NB4 (cell line): Measurements from ENCODE around the gene DNAJB14.

Experiments used
- DNase-seq: peaks from one replicate; pipeline ENCODE4 v3.0.0; 2010; ENCODE audit warnings: low read depth
- H3K4me3 ChIP-seq: one replicate; pipeline ENCODE4 v1.5.1; 2011; ENCODE audit warnings: mild to moderate bottlenecking, low read depth, low read length, moderate library complexity
- MYC ChIP-seq: IDR thresholded peaks from 2 replicates; pipeline ENCODE4 v1.6.1; 2011; ENCODE audit warnings: low read depth, low read length
- POLR2A ChIP-seq: IDR thresholded peaks from 2 replicates; pipeline ENCODE4 v1.6.1; 2011; ENCODE audit warnings: mild to moderate bottlenecking; ENCODE audit not compliant: insufficient read length; ENCODE audit errors: extremely low read depth
- TF ChIP-seq, protein P1 (sequence below): IDR thresholded peaks from one replicate; pipeline ENCODE4 v1.5.1; 2012; ENCODE audit warnings: low read depth, low read length
- TF ChIP-seq, protein P2 (sequence below): IDR thresholded peaks from 2 replicates; pipeline ENCODE4 v1.6.1; 2011; ENCODE audit warnings: low read depth, low read length

DNAJB14 gene

DNA sequence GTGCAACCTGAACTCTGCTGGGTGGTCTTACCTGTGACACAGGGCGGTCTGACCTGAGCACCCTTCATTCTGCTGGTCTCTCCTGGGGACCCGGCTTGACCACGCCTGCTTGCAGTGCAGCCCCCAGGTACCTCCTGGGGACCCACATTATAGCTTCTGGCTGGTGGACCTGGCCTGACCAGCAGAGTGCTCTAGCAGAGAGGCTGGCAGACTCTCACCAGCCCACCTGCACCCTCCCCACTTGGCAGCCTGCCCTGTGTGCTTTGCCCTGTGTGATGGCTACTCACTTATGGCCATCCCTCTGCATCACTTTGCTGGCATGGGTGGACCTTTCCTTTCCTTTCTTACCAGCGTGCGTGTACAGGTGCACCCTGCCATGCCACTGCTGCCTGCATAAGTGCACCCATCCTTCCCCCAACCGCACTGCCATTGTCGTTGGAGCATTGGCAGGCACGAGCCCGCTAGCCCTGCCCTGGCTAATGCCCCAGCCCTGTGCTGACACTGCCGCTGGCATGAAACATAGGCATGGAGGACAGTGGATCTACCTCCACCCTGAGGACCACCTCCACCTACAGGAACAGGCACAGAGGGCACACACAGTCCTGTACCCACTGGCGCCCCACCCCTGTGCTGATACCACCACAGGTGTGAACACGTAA is 25.2 kb upstream of the DNAJB14 start:
- H3K4me3 ChIP-seq: no peak overlapping the region
- TF ChIP-seq, protein P1, sequence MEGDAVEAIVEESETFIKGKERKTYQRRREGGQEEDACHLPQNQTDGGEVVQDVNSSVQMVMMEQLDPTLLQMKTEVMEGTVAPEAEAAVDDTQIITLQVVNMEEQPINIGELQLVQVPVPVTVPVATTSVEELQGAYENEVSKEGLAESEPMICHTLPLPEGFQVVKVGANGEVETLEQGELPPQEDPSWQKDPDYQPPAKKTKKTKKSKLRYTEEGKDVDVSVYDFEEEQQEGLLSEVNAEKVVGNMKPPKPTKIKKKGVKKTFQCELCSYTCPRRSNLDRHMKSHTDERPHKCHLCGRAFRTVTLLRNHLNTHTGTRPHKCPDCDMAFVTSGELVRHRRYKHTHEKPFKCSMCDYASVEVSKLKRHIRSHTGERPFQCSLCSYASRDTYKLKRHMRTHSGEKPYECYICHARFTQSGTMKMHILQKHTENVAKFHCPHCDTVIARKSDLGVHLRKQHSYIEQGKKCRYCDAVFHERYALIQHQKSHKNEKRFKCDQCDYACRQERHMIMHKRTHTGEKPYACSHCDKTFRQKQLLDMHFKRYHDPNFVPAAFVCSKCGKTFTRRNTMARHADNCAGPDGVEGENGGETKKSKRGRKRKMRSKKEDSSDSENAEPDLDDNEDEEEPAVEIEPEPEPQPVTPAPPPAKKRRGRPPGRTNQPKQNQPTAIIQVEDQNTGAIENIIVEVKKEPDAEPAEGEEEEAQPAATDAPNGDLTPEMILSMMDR: no peak
- TF ChIP-seq, protein P2, sequence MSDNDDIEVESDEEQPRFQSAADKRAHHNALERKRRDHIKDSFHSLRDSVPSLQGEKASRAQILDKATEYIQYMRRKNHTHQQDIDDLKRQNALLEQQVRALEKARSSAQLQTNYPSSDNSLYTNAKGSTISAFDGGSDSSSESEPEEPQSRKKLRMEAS: no peak
- no peak for TF ChIP-seq MYC
- TF ChIP-seq POLR2A: no peak

DNA sequence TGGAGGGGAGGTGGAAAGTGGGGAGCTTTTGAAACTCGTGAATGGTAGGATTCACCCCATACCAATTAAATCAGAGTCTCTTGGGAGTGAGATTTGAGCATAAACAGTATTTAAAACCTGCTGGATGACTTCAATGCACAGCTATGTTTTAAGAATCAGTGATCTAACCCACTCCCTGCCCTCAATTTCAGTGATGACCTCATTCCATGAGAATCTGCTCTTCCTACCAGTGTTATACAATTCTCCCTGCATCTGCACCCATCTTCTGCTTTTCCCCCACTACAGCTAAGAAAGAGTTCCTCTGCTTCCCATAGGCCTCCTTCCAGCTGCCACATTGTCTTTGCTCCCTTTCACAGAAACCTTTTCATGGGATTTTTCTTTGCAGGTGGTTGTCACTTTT is 21.9 kb upstream of the DNAJB14 start:
- TF ChIP-seq, protein P2: no peak
- TF ChIP-seq, protein P1: no peak
- no peak for TF ChIP-seq POLR2A
- no peak for TF ChIP-seq MYC
- DNase-seq: no peak
- H3K4me3 ChIP-seq: no peak overlapping the region

More for the DNA sequence above, 25.2 kb upstream of the DNAJB14 start:
- no peak for DNase-seq

DNA sequence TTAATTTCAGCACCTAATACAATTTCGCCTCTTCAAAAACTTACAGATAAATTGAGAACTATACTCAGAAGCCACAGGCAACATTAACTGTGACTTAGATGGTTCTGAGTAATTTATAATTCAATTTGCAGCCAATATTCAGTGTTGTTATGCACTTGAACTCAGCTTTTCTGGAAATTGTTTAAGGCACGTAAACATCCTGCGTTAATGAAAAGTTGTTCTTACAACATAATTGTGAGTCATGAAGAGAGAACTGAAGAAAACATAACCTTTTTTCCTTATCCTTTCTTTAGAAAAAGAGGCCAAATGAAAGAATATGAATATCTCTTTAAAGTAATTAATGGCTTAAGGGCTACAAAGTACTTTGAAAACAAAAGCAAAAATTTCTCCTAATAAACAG is 20.3 kb upstream of the DNAJB14 start:
- no peak for TF ChIP-seq POLR2A
- no peak for TF ChIP-seq MYC
- TF ChIP-seq, protein P2: no peak
- TF ChIP-seq, protein P1: no peak

DNA sequence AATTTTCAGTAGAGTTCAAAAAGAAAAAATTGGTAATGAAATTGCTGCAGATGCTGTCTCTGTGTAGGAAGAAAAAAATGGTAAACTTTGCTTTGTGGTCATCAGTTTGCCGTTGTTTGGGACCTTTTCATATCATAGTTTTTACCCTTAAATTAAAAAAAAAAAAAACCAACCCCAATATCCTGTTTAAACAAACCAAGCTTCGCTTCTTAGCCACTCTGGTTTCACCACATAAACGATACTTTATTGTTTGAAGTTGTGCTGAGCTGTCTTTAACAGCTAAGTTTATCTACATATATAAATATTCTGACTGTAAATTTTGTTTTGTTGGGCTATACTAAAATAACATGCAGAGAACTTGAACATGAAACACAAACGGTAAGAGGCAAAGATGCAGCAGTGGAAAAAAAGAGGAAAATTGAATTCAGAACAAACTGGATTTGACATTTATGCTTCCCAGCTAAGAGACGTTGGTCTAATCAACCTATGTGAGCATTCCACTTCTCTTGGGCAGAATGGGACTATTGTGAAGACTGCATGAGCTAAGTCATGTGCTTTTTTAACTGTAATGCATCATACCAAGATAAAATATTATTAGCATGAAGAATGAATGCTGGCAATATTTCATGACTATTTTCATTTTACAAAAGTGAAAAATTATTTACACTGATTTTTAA is 19.4 kb upstream of the DNAJB14 start:
- TF ChIP-seq, protein P1: no peak
- TF ChIP-seq, protein P2: no peak
- no peak for TF ChIP-seq MYC
- TF ChIP-seq POLR2A: no peak
- H3K4me3 ChIP-seq: no peak overlapping the region
- DNase-seq: no peak

More for the DNA sequence above, 20.3 kb upstream of the DNAJB14 start:
- DNase-seq: no peak
- H3K4me3 ChIP-seq: no peak overlapping the region

DNA sequence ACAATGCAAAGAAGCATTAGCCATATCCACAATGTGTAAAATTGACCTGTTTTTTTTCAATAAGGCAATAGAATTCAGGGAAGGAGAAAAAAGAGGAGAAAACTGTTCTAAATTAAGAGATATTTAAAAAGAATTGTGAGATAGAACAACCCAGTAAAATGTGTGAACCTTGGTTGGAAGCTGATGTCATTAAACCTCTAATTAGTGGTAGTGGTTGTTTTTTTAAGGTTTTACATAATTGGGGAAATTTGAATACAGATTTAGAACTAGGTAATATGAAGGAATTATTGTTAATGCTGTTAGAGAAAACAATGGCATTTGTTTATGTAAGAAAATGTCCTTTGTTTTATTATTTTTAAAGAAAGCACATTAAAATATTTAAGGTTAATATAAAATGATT is 18.8 kb upstream of the DNAJB14 start:
- TF ChIP-seq POLR2A (no peak), MYC (no peak)
- TF ChIP-seq, protein P2: no peak
- TF ChIP-seq, protein P1: no peak
- DNase-seq: no peak
- H3K4me3 ChIP-seq: no peak overlapping the region
